PC-3 (cell line): ENCODE measurements around the gene DPY30.

Experiments
- CTCF ChIP-seq: fragments of 300-600 bp; sonication (generic); conservative IDR thresholded peaks from 2 replicates; pipeline ENCODE4 v1.5.1; 2017; ENCODE audit warnings: antibody characterized with exemption, low read depth, mild to moderate bottlenecking, low read length
- EZH2phosphoT487 ChIP-seq: fragments of 300-600 bp; sonication (generic); IDR thresholded peaks from 2 replicates; pipeline ENCODE4 v1.6.1; 2018; ENCODE audit warnings: mild to moderate bottlenecking, antibody characterized with exemption, low read length, borderline replicate concordance

- no peak for TF ChIP-seq CTCF
- no peak for TF ChIP-seq EZH2phosphoT487
Measured at GRCh38 chr2:31983762-31984467, 55.7 kb downstream of the DPY30 start.
